Smooth muscle cell (in vitro differentiated cells): ENCODE measurements around the gene NRXN3. TPM values are rescaled to one million over a fixed set of nuclear protein-coding genes. Genes with fewer than 3 reads are reported as not detected.

Source experiments
- DNase-seq: peaks from one replicate; lab custom pipeline; 2025; ENCODE audit not compliant: unreplicated experiment; lab: John Stamatoyannopoulos, UW
- H2AFZ ChIP-seq: fragments of 200-600 bp; sonication (generic); 2 replicates; pipeline ENCODE4 v1.6.0; 2016; ENCODE audit warnings: antibody characterized with exemption, low read depth, mild to moderate bottlenecking
- H3F3A ChIP-seq: fragments of 200-600 bp; sonication (generic); 2 replicates; pipeline ENCODE4 v1.6.0; 2017; ENCODE audit warnings: antibody characterized with exemption, low read depth
- H3K27ac ChIP-seq: fragments of 200-600 bp; sonication (generic); 2 replicates; pipeline ENCODE4 v1.5.1; 2016; ENCODE audit warnings: low read depth, mild to moderate bottlenecking
- H3K27me3 ChIP-seq: fragments of 200-600 bp; sonication (generic); 2 replicates; pipeline ENCODE4 v1.6.1; 2016; ENCODE audit warnings: low read depth, mild to moderate bottlenecking
- H3K36me3 ChIP-seq: fragments of 200-600 bp; sonication (generic); 2 replicates; pipeline ENCODE4 v1.5.1; 2016; ENCODE audit warnings: low read depth
- H3K4me1 ChIP-seq: fragments of 200-600 bp; sonication (generic); 2 replicates; pipeline ENCODE4 v1.5.1; 2016; ENCODE audit warnings: low read depth
- H3K4me2 ChIP-seq: fragments of 200-600 bp; sonication (generic); 2 replicates; pipeline ENCODE4 v1.6.0; 2016; ENCODE audit warnings: mild to moderate bottlenecking
- H3K4me3 ChIP-seq: fragments of 200-600 bp; sonication (generic); 2 replicates; pipeline ENCODE4 v1.5.1; 2016; ENCODE audit warnings: mild to moderate bottlenecking
- H3K79me2 ChIP-seq: fragments of 200-600 bp; sonication (generic); 2 replicates; pipeline ENCODE4 v1.6.0; 2016; ENCODE audit warnings: low read depth, mild to moderate bottlenecking
- H3K9ac ChIP-seq: fragments of 200-600 bp; sonication (generic); 2 replicates; pipeline ENCODE4 v1.6.0; 2016; ENCODE audit warnings: low read depth
- H3K9me3 ChIP-seq: fragments of 200-600 bp; sonication (generic); replicated peaks from 2 replicates; pipeline ENCODE4 v1.5.1; 2016; ENCODE audit warnings: low read depth
- H4K20me1 ChIP-seq: fragments of 200-600 bp; sonication (generic); 2 replicates; pipeline ENCODE4 v1.6.0; 2016; ENCODE audit warnings: low read depth
- CTCF ChIP-seq: fragments of 200-600 bp; sonication (generic); IDR thresholded peaks from 2 replicates; pipeline ENCODE4 v1.5.1; 2017; ENCODE audit warnings: borderline replicate concordance, mild to moderate bottlenecking, antibody characterized with exemption; ENCODE audit not compliant: insufficient read depth, poor library complexity, severe bottlenecking
- WGBS: methylation state at CpG from one replicate; pipeline ENCODE4 v1.1.7; 2016; ENCODE audit warnings: low lambda C conversion rate; 5-methylcytosine and 5-hydroxymethylcytosine counted together
- polyA plus RNA-seq: library from polyadenylated mRNA; unstranded; fragments of >200 nt; fragmentation: Nextera tagmentation; extraction: Ambion mirVana; gene quantifications from 2 replicates; pipeline ENCODE4 v1.2.1, GENCODE V29; 2016
- total RNA-seq: library from RNA; depleted of rRNA; stranded (reverse); fragments of >200 nt; gene quantifications from 2 replicates; pipeline ENCODE4 v1.2.3, GENCODE V29; 2014

NRXN3 gene
- total and polyA plus RNA-seq, 2 experiments from 2014 or later, result 1.2 to 7.0 TPM

- no peak overlapping the region for H3K4me3 ChIP-seq
- H4K20me1 ChIP-seq, result no peaks in the 10 kb centered on the region
- H2AFZ ChIP-seq, result no peak overlapping the region
Observed at GRCh38 chr14:78767436-78767835, 597.3 kb downstream of the NRXN3 start.

GRCh38 chr14:78782551-78782950 lies 612.4 kb downstream of the NRXN3 start:
- no peaks in the 10 kb centered on the region for H3K79me2 ChIP-seq
- no peak for TF ChIP-seq CTCF
- no peaks in the 10 kb centered on the region for H4K20me1 ChIP-seq
- no peak overlapping the region for H3K4me2 ChIP-seq
- no peak overlapping the region for H3K4me3 ChIP-seq
- H3K9ac ChIP-seq, result no peak overlapping the region
- H3K36me3 ChIP-seq, result no peaks in the 10 kb centered on the region
- H2AFZ ChIP-seq, result no peak overlapping the region
- H3K4me1 ChIP-seq, result no peaks in the 10 kb centered on the region
- no peaks in the 10 kb centered on the region for H3K9me3 ChIP-seq
- H3K27me3 ChIP-seq, result no peaks in the 10 kb centered on the region
- H3F3A ChIP-seq, result no peaks in the 10 kb centered on the region
- 89% methylated on average over 1 of the region's 1 CpG for WGBS
- no peak for DNase-seq
- no peak overlapping the region for H3K27ac ChIP-seq

More at GRCh38 chr14:78767436-78767835, 597.3 kb downstream of the NRXN3 start:
- H3K9me3 ChIP-seq, result no peaks in the 10 kb centered on the region
- WGBS, result 84% methylated on average over 5 of the region's 5 CpGs
- H3K4me1 ChIP-seq, result peaks cover 5% of the 10 kb centered on the region
- TF ChIP-seq CTCF, result no peak
- H3K36me3 ChIP-seq, result no peaks in the 10 kb centered on the region
- H3K4me2 ChIP-seq, result no peak overlapping the region
- H3K27ac ChIP-seq, result no peak overlapping the region
- no peaks in the 10 kb centered on the region for H3K27me3 ChIP-seq
- H3F3A ChIP-seq, result no peaks in the 10 kb centered on the region
- DNase-seq, result no peak
- no peak overlapping the region for H3K9ac ChIP-seq
- no peaks in the 10 kb centered on the region for H3K79me2 ChIP-seq

- TF ChIP-seq CTCF, result no peak
- no peak overlapping the region for H3K4me2 ChIP-seq
- H3K79me2 ChIP-seq, result no peaks in the 10 kb centered on the region
- no peaks in the 10 kb centered on the region for H3K9me3 ChIP-seq
- no peak overlapping the region for H3K9ac ChIP-seq
- H4K20me1 ChIP-seq, result no peaks in the 10 kb centered on the region
- H3K27me3 ChIP-seq, result no peaks in the 10 kb centered on the region
- H3K36me3 ChIP-seq, result no peaks in the 10 kb centered on the region
- H3K27ac ChIP-seq, result no peak overlapping the region
- 73% methylated on average over 4 of the region's 4 CpGs for WGBS
- H3K4me1 ChIP-seq, result no peaks in the 10 kb centered on the region
- H3F3A ChIP-seq, result no peaks in the 10 kb centered on the region
- H3K4me3 ChIP-seq, result no peak overlapping the region
- DNase-seq, result no peak
- no peak overlapping the region for H2AFZ ChIP-seq
Observed at GRCh38 chr14:78785265-78785664, 615.1 kb downstream of the NRXN3 start.
